Measurements from ENCODE around the gene FAM107B. TPM values are rescaled to one million over a fixed set of nuclear protein-coding genes. Genes with fewer than 3 reads are reported as not detected.

FAM107B gene
- total RNA-seq, 1 experiment from 2014 or later = 24.5 TPM

DNA sequence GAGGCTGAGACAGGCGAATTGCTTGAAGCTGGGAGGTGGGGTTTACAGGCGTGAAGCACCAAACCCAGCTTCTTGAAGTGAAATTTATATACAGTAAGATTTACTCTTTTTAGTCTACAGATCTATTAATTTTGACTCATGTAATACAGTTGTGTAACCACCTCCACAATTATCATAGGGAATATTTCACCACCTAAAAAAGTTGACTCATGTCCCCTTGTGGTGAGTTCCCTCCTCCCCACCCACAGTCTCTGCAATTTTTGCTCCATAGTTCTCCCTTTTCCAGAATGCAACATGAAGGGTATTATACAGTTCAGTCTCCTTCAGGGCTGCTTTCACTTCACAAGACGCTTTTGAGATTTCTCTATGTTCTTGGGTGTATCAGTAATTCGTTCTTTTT is 156.8 kb downstream of the FAM107B start:
- no peak overlapping the region for H4K91ac ChIP-seq (ENCODE audit: insufficient read length, low read depth, low read length)
- H2AFZ ChIP-seq (ENCODE audit: low read length) = no peak overlapping the region
- no peaks in the 10 kb centered on the region for H3K27me3 ChIP-seq (ENCODE audit: insufficient read depth, low read length)
- H3K4me2 ChIP-seq (ENCODE audit: insufficient read depth, insufficient read length, low read length) = no peak overlapping the region
- no peak overlapping the region for H3K23ac ChIP-seq (ENCODE audit: insufficient read length, low read depth, low read length)
- H3K14ac ChIP-seq (ENCODE audit: insufficient read depth, low read length) = no peak overlapping the region
- no peak overlapping the region for H4K8ac ChIP-seq (replicated peaks; ENCODE audit: insufficient read length, low read depth, low read length)
- H3K23me2 ChIP-seq (ENCODE audit: insufficient read length, low read depth, low read length, poor library complexity, severe bottlenecking) = no peaks in the 10 kb centered on the region
- Mint-ChIP-seq H3K9me3 (no peaks in the 10 kb centered on the region), H3K36me3 (ENCODE audit: insufficient read depth in 1 of 3, low read depth in 3 of 3) (no peaks in the 10 kb centered on the region), H3K4me3 (no peak overlapping the region), H3K27me3 (ENCODE audit: low read depth) (no peaks in the 10 kb centered on the region), H3K27ac (no peak overlapping the region), H3K4me1 (peaks cover 8 to 11% of the 10 kb centered on the region in 2 experiments)
- H2AK5ac ChIP-seq (ENCODE audit: insufficient read length, low read length) = no peak overlapping the region
- no peak overlapping the region for H2BK20ac ChIP-seq (ENCODE audit: low read depth, low read length, poor library complexity, severe bottlenecking)
- no peak overlapping the region for H3K56ac ChIP-seq (ENCODE audit: insufficient read length, low read depth, low read length)
- H2BK5ac ChIP-seq (ENCODE audit: insufficient read length, low read length) = no peak overlapping the region
- H4K20me1 ChIP-seq (ENCODE audit: control insufficient read depth, insufficient read depth, insufficient read length) = no peaks in the 10 kb centered on the region
- H3K27ac ChIP-seq (ENCODE audit: insufficient read length, low read depth, low read length) = no peak overlapping the region
- no peak overlapping the region for H2BK12ac ChIP-seq (ENCODE audit: insufficient read length, low read depth, low read length)
- WGBS (ENCODE audit: extremely low coverage, insufficient read length, low lambda C conversion rate) = no CpG with 5 or more reads among the region's 4 CpGs
- no peaks in the 10 kb centered on the region for H3K9me3 ChIP-seq (ENCODE audit: control insufficient read depth, low read depth, low read length)
- H3K9ac ChIP-seq (ENCODE audit: extremely low read depth, insufficient read length, low read length) = no peak overlapping the region
- no peaks in the 10 kb centered on the region for H3K79me2 ChIP-seq (ENCODE audit: insufficient read depth, low read length)
- no peak overlapping the region for H2BK120ac ChIP-seq (ENCODE audit: low read depth, low read length, poor library complexity, severe bottlenecking)
- peaks cover 2% of the 10 kb centered on the region; the same call in 1 of the 2 replicates for H3K4me1 ChIP-seq (ENCODE audit: insufficient read depth, low read length)
- DNase-seq = no peak
- H2BK15ac ChIP-seq (ENCODE audit: low read depth, low read length) = no peak overlapping the region
- no peak overlapping the region for H3K4ac ChIP-seq (ENCODE audit: low read depth, low read length)
- no peak overlapping the region for H3K18ac ChIP-seq (ENCODE audit: insufficient read length, low read depth, low read length)
- no peaks in the 10 kb centered on the region for H3K79me1 ChIP-seq (ENCODE audit: insufficient read depth, low read depth, low read length, poor library complexity, severe bottlenecking)
- H3T11ph ChIP-seq (ENCODE audit: low read length) = no peak overlapping the region
- TF ChIP-seq, protein P1, sequence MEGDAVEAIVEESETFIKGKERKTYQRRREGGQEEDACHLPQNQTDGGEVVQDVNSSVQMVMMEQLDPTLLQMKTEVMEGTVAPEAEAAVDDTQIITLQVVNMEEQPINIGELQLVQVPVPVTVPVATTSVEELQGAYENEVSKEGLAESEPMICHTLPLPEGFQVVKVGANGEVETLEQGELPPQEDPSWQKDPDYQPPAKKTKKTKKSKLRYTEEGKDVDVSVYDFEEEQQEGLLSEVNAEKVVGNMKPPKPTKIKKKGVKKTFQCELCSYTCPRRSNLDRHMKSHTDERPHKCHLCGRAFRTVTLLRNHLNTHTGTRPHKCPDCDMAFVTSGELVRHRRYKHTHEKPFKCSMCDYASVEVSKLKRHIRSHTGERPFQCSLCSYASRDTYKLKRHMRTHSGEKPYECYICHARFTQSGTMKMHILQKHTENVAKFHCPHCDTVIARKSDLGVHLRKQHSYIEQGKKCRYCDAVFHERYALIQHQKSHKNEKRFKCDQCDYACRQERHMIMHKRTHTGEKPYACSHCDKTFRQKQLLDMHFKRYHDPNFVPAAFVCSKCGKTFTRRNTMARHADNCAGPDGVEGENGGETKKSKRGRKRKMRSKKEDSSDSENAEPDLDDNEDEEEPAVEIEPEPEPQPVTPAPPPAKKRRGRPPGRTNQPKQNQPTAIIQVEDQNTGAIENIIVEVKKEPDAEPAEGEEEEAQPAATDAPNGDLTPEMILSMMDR (conservative IDR thresholded peaks at IDR 0.05) = 0 out of 3 replicates have a peak, but pooled peaks have one; percentile 17
- no peak overlapping the region for H4K5ac ChIP-seq (ENCODE audit: insufficient read length, low read depth, low read length)

Data from H9 (cell line).